GM19328 (cell line): ENCODE data around the gene ABHD1.
A peak's percentile ranks its signal among the peaks of the same experiment; 100 is the strongest.
"Not testable (repeated sequence)": the region's sequence is repeated elsewhere in the genome, so short reads cannot be mapped to it uniquely, and the experiment has no call there.

Source experiments
- ATAC-seq: cut with Tn5 transposase; IDR thresholded peaks from one replicate; pipeline ENCODE4 v1.9.1; 2021; ENCODE audit warnings: mild to moderate bottlenecking, moderate library complexity; ENCODE audit not compliant: unreplicated experiment

Gene ABHD1

GRCh38 chr2:27109083-27109482 lies 14.5 kb upstream of the ABHD1 start:
- no peak for ATAC-seq

- not testable (repeated sequence) for ATAC-seq
Measured at GRCh38 chr2:27110603-27111352, 12.8 kb upstream of the ABHD1 start.

- not testable (repeated sequence) for ATAC-seq
Measured at GRCh38 chr2:27111392-27112078, 12.1 kb upstream of the ABHD1 start.

GRCh38 chr2:27115519-27115918 lies 8.1 kb upstream of the ABHD1 start:
- no peak for ATAC-seq

- ATAC-seq = no peak
Measured at GRCh38 chr2:27117995-27118524, 5.6 kb upstream of the ABHD1 start.

- ATAC-seq = no peak
Measured at GRCh38 chr2:27118525-27119329, 4.9 kb upstream of the ABHD1 start, which contains the start of gene CGREF1. Gene CGREF1 (minus strand): TSS chr2:27119128. CDS start chr2:27104366, 14,762 bp downstream.

- not testable (repeated sequence) for ATAC-seq
Measured at GRCh38 chr2:27119330-27119670, 4.3 kb upstream of the ABHD1 start.

- ATAC-seq = no peak
Measured at GRCh38 chr2:27121906-27122305, 1.7 kb upstream of the ABHD1 start.

- ATAC-seq = no peak
Measured at GRCh38 chr2:27122791-27123190, 824 bp upstream of the ABHD1 start.

- no peak for ATAC-seq
Measured at GRCh38 chr2:27125104-27125503, 1.5 kb downstream of the ABHD1 start.

GRCh38 chr2:27126252-27126710 lies 2.7 kb downstream of the ABHD1 start:
- no peak for ATAC-seq

GRCh38 chr2:27127883-27128667 lies 4.5 kb downstream of the ABHD1 start:
- no peak for ATAC-seq

- no peak for ATAC-seq
Measured at GRCh38 chr2:27128668-27129571, 5.3 kb downstream of the ABHD1 start.

- ATAC-seq = no peak
Measured at GRCh38 chr2:27130396-27130795, 6.8 kb downstream of the ABHD1 start.

- no peak for ATAC-seq
Measured at GRCh38 chr2:27131429-27131828, 7.8 kb downstream of the ABHD1 start.

- no peak for ATAC-seq
Measured at GRCh38 chr2:27133195-27133875, 9.7 kb downstream of the ABHD1 start.

GRCh38 chr2:27133905-27134780 lies 10.5 kb downstream of the ABHD1 start, which contains the start of gene PREB:
Gene PREB (minus strand): TSS chr2:27134636. CDS start chr2:27134421, 215 bp downstream.
- ATAC-seq = peak; percentile 87
